ENCODE data around the gene NF2.

DNA sequence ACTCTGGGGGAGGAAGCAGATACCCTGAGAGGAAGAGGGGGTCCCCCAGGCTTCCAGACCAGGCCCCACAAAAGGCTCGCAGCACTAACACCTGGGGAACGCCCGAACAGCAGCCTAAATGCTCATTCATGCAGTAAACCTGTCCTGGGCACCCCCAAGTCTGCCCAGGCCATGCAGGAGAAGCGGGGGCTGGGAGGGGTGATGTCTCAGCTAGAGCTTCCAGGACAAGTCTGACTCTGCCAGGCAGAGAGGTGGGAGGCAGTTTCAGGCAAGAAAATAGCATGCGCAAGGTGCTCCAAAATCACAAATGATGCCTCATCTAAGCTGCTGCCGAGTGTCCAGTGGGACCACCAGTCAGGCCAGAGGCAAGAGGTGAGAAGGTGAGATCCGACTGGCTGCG is 131.0 kb downstream of the NF2 start:
- TF ChIP-seq LEF1 (IDR thresholded peaks at IDR 0.05; ENCODE audit: borderline replicate concordance) (no peak), BHLHE40 (IDR thresholded peaks at IDR 0.05; ENCODE audit: borderline replicate concordance) (no peak), ZNF384 (IDR thresholded peaks at IDR 0.05) (no peak), TARDBP (IDR thresholded peaks at IDR 0.05) (no peak), SP1 (IDR thresholded peaks at IDR 0.05) (no peak), ARNT (IDR thresholded peaks at IDR 0.05) (no peak), FOXM1 (IDR thresholded peaks at IDR 0.05; ENCODE audit: borderline replicate concordance) (no peak), FOXA1 (IDR thresholded peaks at IDR 0.05) (no peak)
- TF ChIP-seq, protein P1, sequence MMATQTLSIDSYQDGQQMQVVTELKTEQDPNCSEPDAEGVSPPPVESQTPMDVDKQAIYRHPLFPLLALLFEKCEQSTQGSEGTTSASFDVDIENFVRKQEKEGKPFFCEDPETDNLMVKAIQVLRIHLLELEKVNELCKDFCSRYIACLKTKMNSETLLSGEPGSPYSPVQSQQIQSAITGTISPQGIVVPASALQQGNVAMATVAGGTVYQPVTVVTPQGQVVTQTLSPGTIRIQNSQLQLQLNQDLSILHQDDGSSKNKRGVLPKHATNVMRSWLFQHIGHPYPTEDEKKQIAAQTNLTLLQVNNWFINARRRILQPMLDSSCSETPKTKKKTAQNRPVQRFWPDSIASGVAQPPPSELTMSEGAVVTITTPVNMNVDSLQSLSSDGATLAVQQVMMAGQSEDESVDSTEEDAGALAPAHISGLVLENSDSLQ (IDR thresholded peaks at IDR 0.05): no peak

Measured in HEK293T (cell line).